SU-DHL-6 (cell line): ENCODE data around the gene CNTNAP5.

Source experiments
- H2AFZ ChIP-seq: fragments of 200-600 bp; sonication (generic); 2 replicates; pipeline ENCODE4 v1.6.1; 2014; ENCODE audit warnings: low read depth, mild to moderate bottlenecking, moderate library complexity, mixed read lengths, antibody characterized with exemption, low read length; ENCODE audit not compliant: severe bottlenecking
- H3F3A ChIP-seq: fragments of 200-600 bp; shearing (Covaris generic); 2 replicates; pipeline ENCODE4 v1.6.0; 2016; ENCODE audit warnings: antibody characterized with exemption, mild to moderate bottlenecking; ENCODE audit not compliant: insufficient read depth
- H3K27ac ChIP-seq: fragments of 200-600 bp; sonication (generic); 2 replicates; pipeline ENCODE4 v1.5.1; 2016; ENCODE audit warnings: low read depth, mild to moderate bottlenecking, low read length, moderate library complexity, mixed read lengths
- H3K27me3 ChIP-seq: fragments of 200-600 bp; sonication (generic), shearing (Covaris generic); 2 replicates; pipeline ENCODE4 v1.6.0; 2014; ENCODE audit warnings: mild to moderate bottlenecking, low read length
- H3K36me3 ChIP-seq: fragments of 200-600 bp; sonication (generic); 2 replicates; pipeline ENCODE4 v1.6.1; 2014; ENCODE audit warnings: mild to moderate bottlenecking, low read length, mixed read lengths
- H3K4me2 ChIP-seq: fragments of 300-600, 200-600 bp; shearing (Covaris generic), sonication (generic); 2 replicates; pipeline ENCODE4 v1.6.0; 2014; ENCODE audit warnings: low read length, low read depth, mild to moderate bottlenecking; ENCODE audit not compliant: poor library complexity, severe bottlenecking
- H3K4me3 ChIP-seq: fragments of 200-600 bp; sonication (generic); 2 replicates; pipeline ENCODE4 v1.5.1; 2014; ENCODE audit warnings: antibody characterized with exemption, low read length, mild to moderate bottlenecking, mixed read lengths; ENCODE audit not compliant: insufficient read depth, poor library complexity, severe bottlenecking
- H3K79me2 ChIP-seq: fragments of 200-600 bp; sonication (generic); 2 replicates; pipeline ENCODE4 v1.6.1; 2014; ENCODE audit warnings: mild to moderate bottlenecking, low read length, moderate library complexity; ENCODE audit not compliant: insufficient read depth
- H3K9ac ChIP-seq: fragments of 200-600 bp; sonication (generic); 2 replicates; pipeline ENCODE4 v1.7.0; 2014; ENCODE audit warnings: mild to moderate bottlenecking, low read length
- H3K9me2 ChIP-seq: fragments of 200-600 bp; sonication (generic); replicated peaks from 2 replicates; pipeline ENCODE4 v1.6.1; 2014; ENCODE audit warnings: low read length; ENCODE audit not compliant: insufficient read depth
- H3K9me3 ChIP-seq: fragments of 200-600 bp; sonication (generic); 2 replicates; pipeline ENCODE4 v1.6.1; 2014; ENCODE audit warnings: low read length, mixed read lengths; ENCODE audit not compliant: insufficient read depth
- H4K20me1 ChIP-seq: fragments of 200-600 bp; sonication (generic); 2 replicates; pipeline ENCODE4 v1.6.1; 2014; ENCODE audit warnings: low read depth, mild to moderate bottlenecking, antibody characterized with exemption, low read length, moderate library complexity, mixed read lengths
- CTCF ChIP-seq: fragments of 200-600 bp; sonication (generic); IDR thresholded peaks from one replicate; pipeline ENCODE4 v1.5.1; 2017; ENCODE audit warnings: antibody characterized with exemption, mild to moderate bottlenecking, low read length, moderate library complexity; ENCODE audit not compliant: insufficient read depth, poor library complexity, severe bottlenecking
- EZH2phosphoT487 ChIP-seq: fragments of 200-600 bp; sonication (generic), shearing (Covaris generic); conservative IDR thresholded peaks from 2 replicates; pipeline ENCODE4 v1.6.1; 2018; ENCODE audit warnings: mild to moderate bottlenecking, antibody characterized with exemption, low read length, moderate library complexity, mixed read lengths

Gene CNTNAP5

GRCh38 chr2:124704071-124704925 is 679.2 kb downstream of the CNTNAP5 start:
- Histone ChIP-seq H3K79me2 (no peaks in the 10 kb centered on the region), H3K27me3 (no peaks in the 10 kb centered on the region), H3K36me3 (no peaks in the 10 kb centered on the region), H3K9me2 (no peaks in the 10 kb centered on the region), H3K9ac (no peak overlapping the region), H4K20me1 (no peaks in the 10 kb centered on the region), H2AFZ (no peak overlapping the region), H3K4me2 (no peak overlapping the region), H3K27ac (no peak overlapping the region), H3K9me3 (no peaks in the 10 kb centered on the region), H3K4me3 (no peak overlapping the region), H3F3A (no peaks in the 10 kb centered on the region)
- no peak for TF ChIP-seq EZH2phosphoT487
- TF ChIP-seq CTCF, result no peak

GRCh38 chr2:124708661-124709060 is 683.6 kb downstream of the CNTNAP5 start:
- H3K27ac ChIP-seq, result no peak overlapping the region
- H3K27me3 ChIP-seq, result no peaks in the 10 kb centered on the region
- no peaks in the 10 kb centered on the region for H3K9me3 ChIP-seq
- H4K20me1 ChIP-seq, result no peaks in the 10 kb centered on the region
- no peak overlapping the region for H3K4me2 ChIP-seq
- TF ChIP-seq CTCF, result no peak
- no peak for TF ChIP-seq EZH2phosphoT487
- H3F3A ChIP-seq, result no peaks in the 10 kb centered on the region
- H3K4me3 ChIP-seq, result no peak overlapping the region
- H3K9me2 ChIP-seq, result no peaks in the 10 kb centered on the region
- no peaks in the 10 kb centered on the region for H3K79me2 ChIP-seq
- no peak overlapping the region for H2AFZ ChIP-seq
- H3K9ac ChIP-seq, result no peak overlapping the region
- H3K36me3 ChIP-seq, result no peaks in the 10 kb centered on the region

GRCh38 chr2:124713969-124714368 is 688.9 kb downstream of the CNTNAP5 start:
- no peak overlapping the region for H2AFZ ChIP-seq
- TF ChIP-seq CTCF, result no peak
- no peak overlapping the region for H3K27ac ChIP-seq

More at GRCh38 chr2:124713969-124714368, 688.9 kb downstream of the CNTNAP5 start:
- Histone ChIP-seq H3K9me2 (no peaks in the 10 kb centered on the region; the same call in 1 of the 2 replicates), H3K79me2 (no peaks in the 10 kb centered on the region), H3K9me3 (no peaks in the 10 kb centered on the region), H4K20me1 (no peaks in the 10 kb centered on the region), H3K4me3 (no peak overlapping the region), H3K9ac (no peak overlapping the region), H3K36me3 (no peaks in the 10 kb centered on the region), H3K4me2 (no peak overlapping the region), H3F3A (no peaks in the 10 kb centered on the region), H3K27me3 (no peaks in the 10 kb centered on the region)
